ENCODE results near the gene PRDM2.

Gene PRDM2

GRCh38 chr1:13780780-13781179 lies 80.8 kb downstream of the PRDM2 start:
- TF ChIP-seq TOX (CRISPR knock-in tag; IDR thresholded peaks at IDR 0.05; ENCODE audit: borderline replicate concordance) (no peak), OSR1 (CRISPR knock-in tag; IDR thresholded peaks at IDR 0.05) (no peak), CREB5 (CRISPR knock-in tag; IDR thresholded peaks at IDR 0.05; ENCODE audit: low read depth) (no peak), POU6F1 (CRISPR knock-in tag; IDR thresholded peaks at IDR 0.05; ENCODE audit: borderline replicate concordance, low read depth) (no peak), GLIS3 (CRISPR knock-in tag; IDR thresholded peaks at IDR 0.05) (no peak), TCF4 (CRISPR knock-in tag; IDR thresholded peaks at IDR 0.05; ENCODE audit: borderline replicate concordance) (no peak), BACH2 (CRISPR knock-in tag; IDR thresholded peaks at IDR 0.05; ENCODE audit: borderline replicate concordance) (no peak), ESRRG (CRISPR knock-in tag; IDR thresholded peaks at IDR 0.05) (no peak), ZNF8 (CRISPR knock-in tag; IDR thresholded peaks at IDR 0.05) (no peak), ZNF70 (CRISPR knock-in tag; IDR thresholded peaks at IDR 0.05) (no peak), ZFP30 (CRISPR knock-in tag; IDR thresholded peaks at IDR 0.05) (no peak)
- TF ChIP-seq, protein P1, sequence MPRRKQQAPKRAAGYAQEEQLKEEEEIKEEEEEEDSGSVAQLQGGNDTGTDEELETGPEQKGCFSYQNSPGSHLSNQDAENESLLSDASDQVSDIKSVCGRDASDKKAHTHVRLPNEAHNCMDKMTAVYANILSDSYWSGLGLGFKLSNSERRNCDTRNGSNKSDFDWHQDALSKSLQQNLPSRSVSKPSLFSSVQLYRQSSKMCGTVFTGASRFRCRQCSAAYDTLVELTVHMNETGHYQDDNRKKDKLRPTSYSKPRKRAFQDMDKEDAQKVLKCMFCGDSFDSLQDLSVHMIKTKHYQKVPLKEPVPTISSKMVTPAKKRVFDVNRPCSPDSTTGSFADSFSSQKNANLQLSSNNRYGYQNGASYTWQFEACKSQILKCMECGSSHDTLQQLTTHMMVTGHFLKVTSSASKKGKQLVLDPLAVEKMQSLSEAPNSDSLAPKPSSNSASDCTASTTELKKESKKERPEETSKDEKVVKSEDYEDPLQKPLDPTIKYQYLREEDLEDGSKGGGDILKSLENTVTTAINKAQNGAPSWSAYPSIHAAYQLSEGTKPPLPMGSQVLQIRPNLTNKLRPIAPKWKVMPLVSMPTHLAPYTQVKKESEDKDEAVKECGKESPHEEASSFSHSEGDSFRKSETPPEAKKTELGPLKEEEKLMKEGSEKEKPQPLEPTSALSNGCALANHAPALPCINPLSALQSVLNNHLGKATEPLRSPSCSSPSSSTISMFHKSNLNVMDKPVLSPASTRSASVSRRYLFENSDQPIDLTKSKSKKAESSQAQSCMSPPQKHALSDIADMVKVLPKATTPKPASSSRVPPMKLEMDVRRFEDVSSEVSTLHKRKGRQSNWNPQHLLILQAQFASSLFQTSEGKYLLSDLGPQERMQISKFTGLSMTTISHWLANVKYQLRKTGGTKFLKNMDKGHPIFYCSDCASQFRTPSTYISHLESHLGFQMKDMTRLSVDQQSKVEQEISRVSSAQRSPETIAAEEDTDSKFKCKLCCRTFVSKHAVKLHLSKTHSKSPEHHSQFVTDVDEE (CRISPR knock-in tag; IDR thresholded peaks at IDR 0.05), result no peak
- ATAC-seq, result no peak

DNA sequence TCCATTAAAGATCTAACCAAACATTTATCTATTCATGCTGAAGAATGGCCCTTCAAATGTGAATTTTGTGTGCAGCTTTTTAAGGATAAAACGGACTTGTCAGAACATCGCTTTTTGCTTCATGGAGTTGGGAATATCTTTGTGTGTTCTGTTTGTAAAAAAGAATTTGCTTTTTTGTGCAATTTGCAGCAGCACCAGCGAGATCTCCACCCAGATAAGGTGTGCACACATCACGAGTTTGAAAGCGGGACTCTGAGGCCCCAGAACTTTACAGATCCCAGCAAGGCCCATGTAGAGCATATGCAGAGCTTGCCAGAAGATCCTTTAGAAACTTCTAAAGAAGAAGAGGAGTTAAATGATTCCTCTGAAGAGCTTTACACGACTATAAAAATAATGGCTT lies 81.2 kb downstream of the PRDM2 start:
- ATAC-seq, result no peak

DNA sequence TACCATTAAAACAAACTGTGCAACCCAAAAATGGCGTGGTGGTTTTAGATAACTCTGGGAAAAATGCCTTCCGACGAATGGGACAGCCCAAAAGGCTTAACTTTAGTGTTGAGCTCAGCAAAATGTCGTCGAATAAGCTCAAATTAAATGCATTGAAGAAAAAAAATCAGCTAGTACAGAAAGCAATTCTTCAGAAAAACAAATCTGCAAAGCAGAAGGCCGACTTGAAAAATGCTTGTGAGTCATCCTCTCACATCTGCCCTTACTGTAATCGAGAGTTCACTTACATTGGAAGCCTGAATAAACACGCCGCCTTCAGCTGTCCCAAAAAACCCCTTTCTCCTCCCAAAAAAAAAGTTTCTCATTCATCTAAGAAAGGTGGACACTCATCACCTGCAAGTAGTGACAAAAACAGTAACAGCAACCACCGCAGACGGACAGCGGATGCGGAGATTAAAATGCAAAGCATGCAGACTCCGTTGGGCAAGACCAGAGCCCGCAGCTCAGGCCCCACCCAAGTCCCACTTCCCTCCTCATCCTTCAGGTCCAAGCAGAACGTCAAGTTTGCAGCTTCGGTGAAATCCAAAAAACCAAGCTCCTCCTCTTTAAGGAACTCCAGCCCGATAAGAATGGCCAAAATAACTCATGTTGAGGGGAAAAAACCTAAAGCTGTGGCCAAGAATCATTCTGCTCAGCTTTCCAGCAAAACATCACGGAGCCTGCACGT lies 82.1 kb downstream of the PRDM2 start:
- TF ChIP-seq, protein P1 (CRISPR knock-in tag; IDR thresholded peaks at IDR 0.05), result no peak
- TF ChIP-seq ZNF565 (CRISPR knock-in tag; conservative IDR thresholded peaks at IDR 0.05; ENCODE audit: low read depth) (no peak), GLIS3 (CRISPR knock-in tag; IDR thresholded peaks at IDR 0.05) (no peak), ESRRG (CRISPR knock-in tag; IDR thresholded peaks at IDR 0.05) (no peak), ZNF8 (CRISPR knock-in tag; IDR thresholded peaks at IDR 0.05) (no peak), ISL1 (CRISPR knock-in tag; IDR thresholded peaks at IDR 0.05) (no peak), ZNF70 (CRISPR knock-in tag; IDR thresholded peaks at IDR 0.05) (no peak), ZFP3 (CRISPR knock-in tag; IDR thresholded peaks at IDR 0.05) (no peak)
- TF ChIP-seq, protein P2, sequence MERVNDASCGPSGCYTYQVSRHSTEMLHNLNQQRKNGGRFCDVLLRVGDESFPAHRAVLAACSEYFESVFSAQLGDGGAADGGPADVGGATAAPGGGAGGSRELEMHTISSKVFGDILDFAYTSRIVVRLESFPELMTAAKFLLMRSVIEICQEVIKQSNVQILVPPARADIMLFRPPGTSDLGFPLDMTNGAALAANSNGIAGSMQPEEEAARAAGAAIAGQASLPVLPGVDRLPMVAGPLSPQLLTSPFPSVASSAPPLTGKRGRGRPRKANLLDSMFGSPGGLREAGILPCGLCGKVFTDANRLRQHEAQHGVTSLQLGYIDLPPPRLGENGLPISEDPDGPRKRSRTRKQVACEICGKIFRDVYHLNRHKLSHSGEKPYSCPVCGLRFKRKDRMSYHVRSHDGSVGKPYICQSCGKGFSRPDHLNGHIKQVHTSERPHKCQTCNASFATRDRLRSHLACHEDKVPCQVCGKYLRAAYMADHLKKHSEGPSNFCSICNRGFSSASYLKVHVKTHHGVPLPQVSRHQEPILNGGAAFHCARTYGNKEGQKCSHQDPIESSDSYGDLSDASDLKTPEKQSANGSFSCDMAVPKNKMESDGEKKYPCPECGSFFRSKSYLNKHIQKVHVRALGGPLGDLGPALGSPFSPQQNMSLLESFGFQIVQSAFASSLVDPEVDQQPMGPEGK (CRISPR knock-in tag; IDR thresholded peaks at IDR 0.05; ENCODE audit: borderline replicate concordance), result no peak
- no peak for ATAC-seq

More for the DNA sequence above, 81.2 kb downstream of the PRDM2 start:
- TF ChIP-seq ZNF70 (CRISPR knock-in tag; IDR thresholded peaks at IDR 0.05), result no peak
- TF ChIP-seq CSDC2 (CRISPR knock-in tag; IDR thresholded peaks at IDR 0.05), result no peak
- TF ChIP-seq ZC3H10 (CRISPR knock-in tag; IDR thresholded peaks at IDR 0.05), result no peak
- no peak for TF ChIP-seq ZNF8 (CRISPR knock-in tag; IDR thresholded peaks at IDR 0.05)

Data from SK-N-SH treated with all-trans-retinoic acid at 6 μM for 48 hours (cell line).